GM12801 (cell line): ENCODE data around the gene BORCS8.

Source experiments
- TF ChIP-seq, protein P1 (sequence below): IDR thresholded peaks from one replicate; pipeline ENCODE4 v1.5.1; 2011; ENCODE audit warnings: control low read depth; ENCODE audit not compliant: insufficient read length; ENCODE audit errors: extremely low read depth

Gene BORCS8

DNA sequence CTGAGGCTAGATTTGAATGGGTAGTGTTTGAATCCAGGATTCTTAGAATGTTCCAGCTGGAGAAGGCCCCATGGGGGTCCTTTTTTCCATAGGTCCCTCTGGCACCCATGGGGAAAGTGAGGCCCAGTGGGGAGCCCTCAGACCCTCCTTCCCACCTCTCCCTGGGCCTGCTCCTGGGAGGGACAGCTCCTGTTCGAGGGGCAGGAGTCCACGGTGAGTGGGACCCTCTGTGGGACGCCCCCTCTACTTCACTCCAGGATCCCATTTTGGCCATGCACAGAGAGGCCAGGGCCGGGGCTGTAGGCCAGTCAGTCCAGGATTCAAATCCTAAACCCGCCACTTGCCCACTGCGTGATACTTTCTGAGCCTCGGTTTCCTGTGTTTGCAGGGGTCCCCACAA lies 29.5 kb downstream of the BORCS8 start:
- TF ChIP-seq, protein P1, sequence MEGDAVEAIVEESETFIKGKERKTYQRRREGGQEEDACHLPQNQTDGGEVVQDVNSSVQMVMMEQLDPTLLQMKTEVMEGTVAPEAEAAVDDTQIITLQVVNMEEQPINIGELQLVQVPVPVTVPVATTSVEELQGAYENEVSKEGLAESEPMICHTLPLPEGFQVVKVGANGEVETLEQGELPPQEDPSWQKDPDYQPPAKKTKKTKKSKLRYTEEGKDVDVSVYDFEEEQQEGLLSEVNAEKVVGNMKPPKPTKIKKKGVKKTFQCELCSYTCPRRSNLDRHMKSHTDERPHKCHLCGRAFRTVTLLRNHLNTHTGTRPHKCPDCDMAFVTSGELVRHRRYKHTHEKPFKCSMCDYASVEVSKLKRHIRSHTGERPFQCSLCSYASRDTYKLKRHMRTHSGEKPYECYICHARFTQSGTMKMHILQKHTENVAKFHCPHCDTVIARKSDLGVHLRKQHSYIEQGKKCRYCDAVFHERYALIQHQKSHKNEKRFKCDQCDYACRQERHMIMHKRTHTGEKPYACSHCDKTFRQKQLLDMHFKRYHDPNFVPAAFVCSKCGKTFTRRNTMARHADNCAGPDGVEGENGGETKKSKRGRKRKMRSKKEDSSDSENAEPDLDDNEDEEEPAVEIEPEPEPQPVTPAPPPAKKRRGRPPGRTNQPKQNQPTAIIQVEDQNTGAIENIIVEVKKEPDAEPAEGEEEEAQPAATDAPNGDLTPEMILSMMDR = no peak

GRCh38 chr19:19160461-19161035 lies 31.4 kb downstream of the BORCS8 start:
- TF ChIP-seq, protein P1 = no peak

- TF ChIP-seq, protein P1 = no peak
These were observed 32.4 kb downstream of the BORCS8 start for GRCh38 chr19:19159534-19159933.

GRCh38 chr19:19157808-19158207 lies 34.1 kb downstream of the BORCS8 start:
- TF ChIP-seq, protein P1 = no peak

DNA sequence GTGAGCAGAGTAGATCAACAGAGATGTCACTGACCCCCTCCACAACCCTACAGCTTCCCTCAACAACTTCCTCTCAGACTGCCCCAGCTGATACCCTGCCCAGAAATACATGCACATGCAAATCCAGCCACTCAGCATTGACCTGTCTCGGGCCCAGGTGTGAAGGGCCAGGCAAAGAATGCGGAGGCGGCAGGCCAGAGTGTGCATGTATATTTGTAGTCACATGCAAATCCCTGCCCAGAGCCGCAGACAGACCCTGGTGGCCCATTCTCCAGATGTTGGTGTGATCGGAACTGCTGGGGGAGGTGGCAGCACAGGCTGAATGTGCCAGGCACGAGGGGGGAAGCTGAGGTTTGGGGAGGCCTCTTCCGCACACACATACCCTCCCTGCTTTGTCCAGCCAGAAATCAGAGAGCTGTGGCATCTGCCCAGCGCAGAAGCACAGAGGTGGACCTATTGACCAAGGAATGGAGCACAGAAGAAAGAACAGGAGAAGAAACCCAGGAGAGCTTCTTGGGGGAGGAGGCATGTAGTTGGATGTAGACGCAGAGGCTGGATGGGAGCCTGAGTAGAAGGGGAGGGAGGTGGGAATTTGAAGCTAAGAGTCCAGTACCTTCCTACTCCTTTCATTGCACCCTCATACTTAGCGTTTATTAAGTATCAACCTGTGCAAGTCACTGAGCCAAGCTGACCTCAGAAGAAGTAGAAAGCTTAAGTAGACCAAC lies 36.3 kb downstream of the BORCS8 start:
- TF ChIP-seq, protein P1 = no peak

GRCh38 chr19:19154768-19155494 lies 37.0 kb downstream of the BORCS8 start:
- TF ChIP-seq, protein P1 = no peak

- TF ChIP-seq, protein P1 = no peak
These were observed 39.1 kb downstream of the BORCS8 start for GRCh38 chr19:19152668-19153384.
